Subcutaneous adipose tissue (tissue), 4 donors: ENCODE data around the gene ABCC4. TPM values are rescaled to one million over a fixed set of nuclear protein-coding genes. Genes with fewer than 3 reads are reported as not detected.

Experiments
- CTCF ChIP-seq: fragments of 450-650 bp; IDR thresholded peaks from one replicate; pipeline ENCODE4 v1.5.1; 2016; ENCODE audit warnings: low read depth, mild to moderate bottlenecking, control low read depth, antibody characterized with exemption, moderate library complexity
- small RNA-seq: library from RNA; depleted of rRNA; stranded (forward); fragments of <200 nt; gene quantifications from one replicate; pipeline ENCODE3, GENCODE V24; 2016
- total RNA-seq, 4 donors: library from RNA; depleted of rRNA; stranded (reverse); fragments of >200 nt; gene quantifications; one replicate each; pipeline ENCODE4 v1.1.0, GENCODE V29; 2016

ABCC4 gene
- total RNA-seq, 4 donors from 2014 or later = 4.1 to 7.7 (median 5.1) TPM

GRCh38 chr13:94978516-94978915 lies 322.7 kb downstream of the ABCC4 start:
- TF ChIP-seq CTCF = no peak

DNA sequence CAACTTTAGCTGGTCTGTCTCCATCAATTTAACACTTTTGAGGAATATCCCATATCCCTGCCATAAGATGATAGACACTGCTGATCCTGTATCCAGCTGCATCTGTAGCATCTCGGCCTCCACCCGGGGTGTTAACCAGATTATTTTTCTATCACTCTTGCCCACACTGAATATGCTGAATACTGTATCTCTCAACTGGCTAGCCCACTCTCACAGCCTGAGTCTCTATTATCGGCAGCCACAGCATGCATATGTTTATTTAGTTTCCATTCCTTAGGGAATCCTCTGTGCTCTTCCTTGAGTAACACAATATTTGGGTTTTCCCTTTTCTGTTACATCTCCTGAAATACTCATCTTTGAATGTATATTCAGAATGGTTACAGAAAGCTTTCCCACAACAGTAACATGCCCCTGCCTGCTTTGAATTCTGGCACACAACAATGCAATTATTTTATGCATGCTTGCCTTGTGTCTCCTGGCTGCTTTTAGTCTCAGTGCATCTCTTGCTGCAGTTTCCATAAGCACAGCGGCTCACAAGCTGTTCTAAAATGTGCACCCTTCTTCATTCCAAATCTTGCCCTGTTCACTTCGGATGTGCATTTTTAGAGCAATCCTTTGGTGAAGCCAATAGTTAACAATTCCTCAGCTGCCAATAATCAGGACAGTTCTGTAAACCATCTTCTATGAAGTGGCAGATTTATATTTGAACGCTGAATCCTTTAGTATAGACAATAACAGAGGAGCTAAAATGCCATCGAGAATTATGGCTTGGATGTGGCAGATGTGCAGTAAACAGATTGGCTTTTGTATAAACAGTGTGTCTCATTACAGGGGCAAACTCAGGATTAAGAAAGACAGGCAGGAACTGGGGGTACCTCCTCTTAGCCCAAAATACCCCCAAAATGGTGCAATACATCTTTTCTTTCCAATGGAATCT lies 327.0 kb downstream of the ABCC4 start:
- TF ChIP-seq CTCF = no peak

DNA sequence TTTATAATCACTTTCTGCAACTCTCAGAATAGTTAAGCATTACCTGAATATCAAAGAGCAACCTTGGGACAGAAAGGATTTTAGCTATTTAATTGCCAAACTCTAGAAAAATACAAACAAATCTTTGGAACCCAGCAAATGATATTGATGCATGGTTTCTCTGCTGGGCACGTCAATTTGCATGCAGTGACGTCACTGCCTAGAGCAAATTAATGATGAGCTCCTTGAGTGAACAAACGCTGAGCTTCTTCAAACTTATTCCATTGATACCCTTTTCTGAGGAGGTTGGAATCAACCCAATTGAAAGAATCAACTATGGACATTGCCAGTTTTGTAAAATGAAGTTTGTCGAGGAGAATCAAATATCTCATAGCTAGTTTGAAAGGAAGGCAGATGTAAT lies 329.0 kb downstream of the ABCC4 start:
- TF ChIP-seq CTCF = no peak

Small RNAs within 50 kb of the gene (small RNA-seq; reads per million reads assigned to genes)
- gene RNU6-62P (not detected), gene RNY3P8 (not detected), gene RNY4P27 (11.8 reads per million, percentile 91 among the genes with 10 or more reads in this experiment)
